Effector memory CD4-positive, alpha-beta T cell (primary cell): ENCODE measurements around the gene RPS6KA3.

Source experiments
- DNase-seq, 3 donors: peaks; one replicate each; pipeline ENCODE4 v3.0.0-alpha.2; 2020
- H3K27ac ChIP-seq: 2 replicates; pipeline ENCODE4 v1.7.0; 2013; ENCODE audit warnings: mild to moderate bottlenecking, low read length, moderate library complexity; ENCODE audit not compliant: insufficient read depth, poor library complexity, severe bottlenecking
- H3K27me3 ChIP-seq: replicated peaks from 2 replicates; pipeline ENCODE4 v1.7.0; 2013; ENCODE audit warnings: mild to moderate bottlenecking, low read length; ENCODE audit not compliant: insufficient read depth, control insufficient read depth, poor library complexity, severe bottlenecking
- H3K36me3 ChIP-seq: 2 replicates; pipeline ENCODE4 v1.7.0; 2013; ENCODE audit warnings: mild to moderate bottlenecking, low read length, moderate library complexity; ENCODE audit not compliant: control insufficient read depth, insufficient read depth
- H3K4me1 ChIP-seq: 2 replicates; pipeline ENCODE4 v1.7.0; 2013; ENCODE audit warnings: low read length, mild to moderate bottlenecking; ENCODE audit not compliant: control insufficient read depth, insufficient read depth, poor library complexity, severe bottlenecking
- H3K4me3 ChIP-seq: 2 replicates; pipeline ENCODE4 v1.7.0; 2013; ENCODE audit warnings: low read length, low read depth, mild to moderate bottlenecking; ENCODE audit not compliant: insufficient read depth, poor library complexity, severe bottlenecking
- H3K9me3 ChIP-seq: 2 replicates; pipeline ENCODE4 v1.7.0; 2013; ENCODE audit warnings: mild to moderate bottlenecking, low read length, moderate library complexity; ENCODE audit not compliant: control insufficient read depth

The RPS6KA3 gene

DNA sequence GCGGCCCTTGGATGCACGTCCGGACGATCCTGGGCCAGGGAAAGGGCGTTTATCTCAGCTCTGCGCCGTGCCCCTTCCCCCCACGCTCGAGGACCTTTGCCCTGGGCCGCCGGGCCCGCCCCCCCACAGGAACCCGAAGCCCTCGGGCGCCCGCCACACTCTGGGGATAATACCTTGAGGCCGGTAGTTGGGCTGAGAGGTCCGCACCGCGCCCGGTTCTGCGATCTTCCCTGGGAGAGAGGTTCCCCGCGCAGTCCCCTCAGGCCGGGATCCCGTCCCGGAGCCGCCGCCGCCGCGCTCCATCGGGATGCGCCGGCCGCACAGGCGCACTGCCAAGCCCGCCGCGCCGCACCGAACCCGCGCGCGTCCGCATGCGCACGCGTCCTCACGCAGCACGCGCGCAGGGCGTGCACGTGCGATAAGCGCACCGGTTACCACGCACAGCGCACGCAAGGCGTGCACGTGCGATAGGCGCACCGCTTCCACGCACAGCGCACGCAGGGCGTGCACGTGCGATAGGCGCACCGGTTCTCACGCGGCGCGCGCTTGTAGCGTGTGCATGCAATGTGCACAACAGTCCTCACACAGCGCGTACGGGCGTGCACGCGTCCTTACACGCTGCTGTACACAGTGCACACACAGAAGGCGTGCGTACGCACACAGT is 150.0 kb downstream of the RPS6KA3 start, which contains the start of gene MAP7D2:
Gene MAP7D2, minus strand, starts transcription at position 331 of the 664 bp plus-strand sequence. Its CDS starts 28 bp downstream, at position 303.
- Histone ChIP-seq H3K36me3 (no peaks in the 10 kb centered on the region), H3K4me3 (no peak within 1 kb of the TSS), H3K27ac (no peak within 1 kb of the TSS), H3K27me3 (no peaks in the 10 kb centered on the region), H3K9me3 (no peaks in the 10 kb centered on the region), H3K4me1 (peaks cover 2% of the 10 kb centered on the region)
- no peak for DNase-seq

DNA sequence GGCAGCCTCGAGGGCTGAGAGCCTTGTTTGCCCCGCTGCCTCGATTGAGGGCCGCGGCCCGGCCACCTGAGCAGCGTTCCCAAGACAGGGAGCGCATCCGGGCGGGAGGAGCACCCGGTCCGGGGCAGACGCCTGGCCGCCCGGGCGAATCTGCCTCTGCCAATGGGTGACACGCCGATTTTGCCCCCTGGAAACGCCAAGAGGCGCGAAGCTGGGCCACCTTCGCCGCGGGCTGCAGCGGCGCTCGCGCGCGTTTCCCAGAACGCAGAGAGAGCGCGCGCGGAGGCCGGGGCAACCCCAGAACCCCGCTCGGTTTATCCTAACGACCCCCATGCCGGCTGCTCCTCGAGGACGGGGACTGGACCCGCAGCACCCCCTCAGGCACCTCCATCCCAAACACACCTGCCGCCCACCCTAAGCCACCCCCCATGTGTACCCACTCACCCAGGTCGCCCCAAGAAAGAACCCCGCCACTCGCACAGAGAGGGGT is 150.6 kb downstream of the RPS6KA3 start:
- DNase-seq, result no peak
- Histone ChIP-seq H3K4me3 (no peak overlapping the region), H3K27me3 (no peaks in the 10 kb centered on the region), H3K36me3 (no peaks in the 10 kb centered on the region), H3K27ac (no peak overlapping the region), H3K4me1 (peaks cover 2% of the 10 kb centered on the region), H3K9me3 (no peaks in the 10 kb centered on the region)

- Histone ChIP-seq H3K9me3 (no peaks in the 10 kb centered on the region), H3K27me3 (no peaks in the 10 kb centered on the region), H3K4me1 (no peaks in the 10 kb centered on the region), H3K36me3 (no peaks in the 10 kb centered on the region), H3K4me3 (no peak overlapping the region), H3K27ac (no peak overlapping the region)
- DNase-seq, result no peak
Measured at GRCh38 chrX:20112022-20112774, 154.5 kb downstream of the RPS6KA3 start.

GRCh38 chrX:20111271-20111670 is 155.4 kb downstream of the RPS6KA3 start:
- Histone ChIP-seq H3K9me3 (no peaks in the 10 kb centered on the region), H3K4me1 (no peaks in the 10 kb centered on the region), H3K4me3 (no peak overlapping the region), H3K27me3 (no peaks in the 10 kb centered on the region), H3K36me3 (no peaks in the 10 kb centered on the region), H3K27ac (no peak overlapping the region)
- DNase-seq, result no peak

- Histone ChIP-seq H3K36me3 (no peaks in the 10 kb centered on the region), H3K9me3 (no peaks in the 10 kb centered on the region), H3K27me3 (no peaks in the 10 kb centered on the region), H3K27ac (no peak overlapping the region), H3K4me1 (no peaks in the 10 kb centered on the region), H3K4me3 (no peak overlapping the region)
- DNase-seq, result no peak
Measured at GRCh38 chrX:20101934-20102581, 164.7 kb downstream of the RPS6KA3 start.
